ENCODE results near the gene COMMD6. TPM values are rescaled to one million over a fixed set of nuclear protein-coding genes. Genes with fewer than 3 reads are reported as not detected.

The COMMD6 gene
- total and polyA plus RNA-seq, 12 donors = 60.7 to 599 (median 317) TPM

DNA sequence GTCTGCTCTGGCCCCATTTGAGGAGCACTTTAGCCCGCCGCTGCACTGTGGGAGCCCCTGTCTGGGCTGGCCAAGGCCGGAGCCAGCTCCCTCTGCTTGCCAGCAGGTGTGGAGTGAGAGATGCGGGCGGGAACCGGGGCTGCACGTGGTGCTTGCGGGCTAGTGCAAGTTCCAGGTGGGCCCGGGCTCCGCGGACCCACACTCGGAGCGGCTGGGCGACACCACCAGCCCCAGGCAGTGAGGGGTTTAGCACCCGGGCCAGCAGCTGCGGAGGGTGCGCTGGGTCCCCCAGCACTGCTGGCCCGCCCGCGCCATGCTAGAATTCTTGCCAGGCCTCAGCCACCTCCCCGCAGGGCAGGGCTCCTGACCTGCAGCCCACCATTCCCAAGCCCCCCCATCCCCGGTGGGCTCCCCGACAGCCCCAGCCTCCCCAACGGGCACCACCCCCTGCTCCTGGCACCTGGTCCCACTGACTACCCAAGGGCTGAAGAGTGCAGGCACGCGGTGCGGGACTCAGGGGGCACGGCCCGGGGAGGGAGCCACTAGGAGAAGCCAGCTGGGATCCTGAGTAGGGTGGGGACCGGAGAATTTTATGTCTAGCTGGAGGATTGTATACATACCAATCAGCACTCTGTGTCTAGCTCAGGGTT, 19.1 kb downstream of the COMMD6 start:
- Histone ChIP-seq H3K36me3 (replicated peaks in 1 of 2) (no peaks in the 10 kb centered on the region), H3K27ac (no peak overlapping the region), H3K9me3 (replicated peaks in 1 of 3) (no peaks in the 10 kb centered on the region), H3K4me3 (no peak overlapping the region), H3K4me1 (replicated peaks in 1 of 2) (no peaks in the 10 kb centered on the region), H3K27me3 (no peaks in the 10 kb centered on the region)
- TF ChIP-seq POLR2A (IDR thresholded peaks at IDR 0.05) = no peak
- TF ChIP-seq, protein P1, sequence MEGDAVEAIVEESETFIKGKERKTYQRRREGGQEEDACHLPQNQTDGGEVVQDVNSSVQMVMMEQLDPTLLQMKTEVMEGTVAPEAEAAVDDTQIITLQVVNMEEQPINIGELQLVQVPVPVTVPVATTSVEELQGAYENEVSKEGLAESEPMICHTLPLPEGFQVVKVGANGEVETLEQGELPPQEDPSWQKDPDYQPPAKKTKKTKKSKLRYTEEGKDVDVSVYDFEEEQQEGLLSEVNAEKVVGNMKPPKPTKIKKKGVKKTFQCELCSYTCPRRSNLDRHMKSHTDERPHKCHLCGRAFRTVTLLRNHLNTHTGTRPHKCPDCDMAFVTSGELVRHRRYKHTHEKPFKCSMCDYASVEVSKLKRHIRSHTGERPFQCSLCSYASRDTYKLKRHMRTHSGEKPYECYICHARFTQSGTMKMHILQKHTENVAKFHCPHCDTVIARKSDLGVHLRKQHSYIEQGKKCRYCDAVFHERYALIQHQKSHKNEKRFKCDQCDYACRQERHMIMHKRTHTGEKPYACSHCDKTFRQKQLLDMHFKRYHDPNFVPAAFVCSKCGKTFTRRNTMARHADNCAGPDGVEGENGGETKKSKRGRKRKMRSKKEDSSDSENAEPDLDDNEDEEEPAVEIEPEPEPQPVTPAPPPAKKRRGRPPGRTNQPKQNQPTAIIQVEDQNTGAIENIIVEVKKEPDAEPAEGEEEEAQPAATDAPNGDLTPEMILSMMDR (IDR thresholded peaks at IDR 0.05) = no peak
- 86 to 98% (median 96%) methylated on average over 6 to 30 of the region's 30 CpGs for WGBS, 4 donors
- intact Hi-C loops (cut with DNase I) = no loop called here
- no peak for DNase-seq

DNA sequence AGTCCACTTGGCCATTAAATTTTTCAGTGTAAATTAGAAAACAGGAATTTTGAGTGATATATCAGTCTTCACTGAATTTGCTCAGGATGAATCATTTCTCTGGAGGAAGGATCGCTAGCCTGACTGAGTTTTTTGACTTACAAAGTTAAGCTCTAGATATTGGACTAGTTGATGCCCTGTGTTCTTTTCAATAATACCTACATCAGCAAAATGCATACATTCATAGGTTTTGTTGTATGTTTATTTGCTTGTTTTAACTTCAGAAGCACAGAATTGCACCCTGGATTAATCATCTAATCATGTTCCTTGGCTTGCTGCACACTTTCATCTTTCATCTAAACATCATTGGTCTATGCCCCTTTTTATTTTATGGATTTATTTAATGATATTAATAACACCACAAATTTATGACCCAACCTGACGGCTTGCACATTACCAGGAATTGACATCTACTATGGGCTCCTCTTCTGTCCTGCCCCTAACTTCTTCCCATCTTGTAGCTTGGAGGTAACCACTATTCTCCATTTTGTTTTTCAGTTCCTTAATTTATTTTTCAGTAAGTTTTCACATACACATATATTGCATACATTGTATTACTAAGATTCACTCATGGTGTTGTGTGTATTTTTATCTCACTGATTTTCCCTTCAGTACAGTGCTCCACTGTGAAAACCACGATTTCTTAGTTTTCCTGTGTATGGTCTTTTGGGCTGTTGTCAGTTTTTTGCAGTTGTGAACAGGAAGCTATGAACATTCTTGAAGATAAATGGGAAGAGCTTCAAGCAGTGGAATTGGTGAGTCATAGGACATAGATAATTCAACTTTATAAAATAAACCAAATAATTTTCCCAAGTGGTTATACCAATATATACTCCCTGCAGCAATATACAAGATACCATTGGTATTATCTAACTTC, 23.3 kb downstream of the COMMD6 start:
- no peak for DNase-seq
- Histone ChIP-seq H3K36me3 (replicated peaks in 1 of 2) (no peaks in the 10 kb centered on the region), H3K27me3 (no peaks in the 10 kb centered on the region), H3K9me3 (replicated peaks in 1 of 3) (no peaks in the 10 kb centered on the region), H3K27ac (no peak overlapping the region), H3K4me3 (no peak overlapping the region), H3K4me1 (replicated peaks in 1 of 2) (no peaks in the 10 kb centered on the region)
- intact Hi-C loops (cut with DNase I) = no loop called here
- 75 to 78% (median 78%) methylated on average over 3 of the region's 3 CpGs for WGBS, 4 donors
- TF ChIP-seq, protein P1 (IDR thresholded peaks at IDR 0.05) = no peak
- no peak for TF ChIP-seq POLR2A (IDR thresholded peaks at IDR 0.05)

DNA sequence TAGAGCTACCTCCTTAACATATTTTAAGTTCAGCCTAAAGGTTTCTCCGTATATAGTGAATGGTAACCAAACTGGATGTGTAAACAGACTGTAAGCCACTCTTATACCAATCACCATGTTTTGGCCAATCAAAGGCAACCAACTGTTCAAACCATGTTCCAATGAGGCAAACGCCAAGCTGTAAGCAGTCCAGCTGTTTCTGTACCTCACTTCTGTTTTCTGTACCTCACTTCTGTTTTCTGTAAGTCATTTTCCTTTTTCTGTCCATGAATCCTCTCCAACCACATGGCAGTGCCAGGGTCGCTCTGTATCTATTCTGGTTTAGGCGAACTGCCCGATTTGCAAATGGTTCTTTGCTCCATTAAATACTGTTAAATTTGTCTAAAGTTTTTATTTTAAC, 24.4 kb downstream of the COMMD6 start:
- Histone ChIP-seq H3K36me3 (replicated peaks in 1 of 2) (no peaks in the 10 kb centered on the region), H3K4me1 (replicated peaks in 1 of 2) (no peaks in the 10 kb centered on the region), H3K4me3 (no peak overlapping the region), H3K27ac (no peak overlapping the region), H3K27me3 (no peaks in the 10 kb centered on the region), H3K9me3 (replicated peaks in 1 of 3) (no peaks in the 10 kb centered on the region)
- no peak for TF ChIP-seq POLR2A (IDR thresholded peaks at IDR 0.05)
- TF ChIP-seq, protein P1 (IDR thresholded peaks at IDR 0.05) = no peak
- 83 to 92% (median 88%) methylated on average over 5 of the region's 5 CpGs for WGBS, 4 donors
- intact Hi-C loops (cut with DNase I) = no loop called here
- no peak for DNase-seq

DNA sequence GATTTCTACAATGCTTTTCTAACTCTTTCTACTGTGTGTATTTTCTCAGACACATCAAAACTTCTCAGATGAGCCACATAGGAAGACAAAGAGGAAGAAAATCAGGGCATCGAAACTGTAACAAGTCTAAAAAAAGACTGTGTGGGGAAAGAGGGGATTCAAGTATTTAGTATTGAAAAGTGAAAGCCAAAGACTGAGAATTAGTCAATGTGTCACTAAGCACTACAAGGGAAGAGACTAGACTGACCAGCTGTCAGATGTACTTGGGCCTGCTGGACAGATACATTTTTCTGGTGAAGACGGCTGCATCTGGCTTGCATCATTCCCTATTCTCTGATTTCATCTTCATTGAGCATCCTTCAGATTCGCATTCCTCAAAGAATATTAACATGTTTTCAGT, 25.4 kb downstream of the COMMD6 start:
- intact Hi-C loops (cut with DNase I) = no loop called here
- no peaks in the 10 kb centered on the region for H3K9me3 ChIP-seq (replicated peaks in 1 of 3)
- H3K36me3 ChIP-seq (replicated peaks in 1 of 2) = no peaks in the 10 kb centered on the region
- no peaks in the 10 kb centered on the region for H3K27me3 ChIP-seq
- 61 to 85% (median 81%) methylated on average over 3 of the region's 3 CpGs for WGBS, 4 donors
- no peak overlapping the region for H3K27ac ChIP-seq
- no peak for DNase-seq
- no peak overlapping the region for H3K4me3 ChIP-seq
- H3K4me1 ChIP-seq (replicated peaks in 1 of 2) = no peaks in the 10 kb centered on the region
- no peak for TF ChIP-seq POLR2A (IDR thresholded peaks at IDR 0.05)
- TF ChIP-seq, protein P1 (IDR thresholded peaks at IDR 0.05) = no peak

Data from adrenal gland (tissue), 12 donors.